Stimulated activated CD8-positive, alpha-beta memory T cell treated with anti-CD3 and anti-CD28 coated beads, Interleukin-2, amount 100 ng/mL, for 48 hours (primary cell): Measurements from ENCODE around the gene THAP11.
"Not testable (repeated sequence)": the region's sequence is repeated elsewhere in the genome, so short reads cannot be mapped to it uniquely, and the experiment has no call there.

Experiments used
- DNase-seq, 2 donors: peaks; one replicate each; pipeline ENCODE4 v3.0.0-alpha.2; 2020; ENCODE audit warnings: low read depth in 2 of 2

The THAP11 gene

GRCh38 chr16:67834242-67834614 is 7.9 kb upstream of the THAP11 start:
- no peak for DNase-seq

GRCh38 chr16:67837190-67837589 is 4.9 kb upstream of the THAP11 start:
- DNase-seq: not testable (repeated sequence)

DNA sequence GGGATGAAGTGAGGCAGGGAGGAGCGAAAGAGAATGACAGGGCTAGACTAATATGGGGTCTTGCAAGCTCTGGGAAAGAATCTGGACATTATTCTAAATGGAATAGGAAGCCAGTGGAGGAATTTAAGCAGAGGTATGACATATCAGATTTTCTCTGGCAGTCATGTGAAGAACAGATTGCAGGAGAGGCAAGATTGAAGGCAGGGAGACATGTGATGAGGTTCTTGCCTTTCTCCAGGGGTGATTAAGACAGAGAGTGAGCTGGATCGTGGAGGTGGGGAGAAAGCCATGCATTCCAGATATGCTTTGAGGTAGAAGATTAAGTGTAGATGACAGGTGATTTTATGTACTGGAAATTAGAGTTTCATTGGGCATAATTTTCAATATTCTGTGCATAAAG is 4.3 kb upstream of the THAP11 start:
- no peak for DNase-seq

GRCh38 chr16:67841198-67841815 is 813 bp upstream of the THAP11 start:
- no peak for DNase-seq

- peak; percentile 36 to 42 for DNase-seq
These were observed 606 bp downstream of the THAP11 start for GRCh38 chr16:67842509-67843342.

GRCh38 chr16:67843343-67843765 is 1.2 kb downstream of the THAP11 start:
- no peak for DNase-seq

DNA sequence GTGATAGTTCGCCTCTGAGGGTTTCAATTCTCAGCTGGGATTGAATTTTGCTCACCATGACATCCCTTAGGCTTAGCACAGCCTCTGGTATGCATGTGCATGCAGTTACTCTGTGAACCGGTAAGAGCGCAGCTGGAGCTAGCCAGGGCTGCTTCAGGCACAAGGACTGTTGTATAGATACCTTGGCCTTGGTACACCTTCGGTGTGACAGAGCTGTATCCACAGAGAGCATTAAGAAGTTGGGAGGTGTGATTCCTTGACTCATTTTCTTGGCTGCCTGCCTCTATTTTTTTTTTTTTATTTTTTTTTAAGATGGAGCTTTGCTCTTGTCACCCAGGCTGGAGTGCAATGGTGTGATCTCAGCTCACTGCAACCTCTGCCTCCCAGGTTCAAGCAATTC is 2.4 kb downstream of the THAP11 start:
- no peak for DNase-seq

GRCh38 chr16:67845291-67846062 is 3.4 kb downstream of the THAP11 start:
- no peak for DNase-seq

- DNase-seq: no peak
These were observed 3.9 kb downstream of the THAP11 start for GRCh38 chr16:67846063-67846319.

DNA sequence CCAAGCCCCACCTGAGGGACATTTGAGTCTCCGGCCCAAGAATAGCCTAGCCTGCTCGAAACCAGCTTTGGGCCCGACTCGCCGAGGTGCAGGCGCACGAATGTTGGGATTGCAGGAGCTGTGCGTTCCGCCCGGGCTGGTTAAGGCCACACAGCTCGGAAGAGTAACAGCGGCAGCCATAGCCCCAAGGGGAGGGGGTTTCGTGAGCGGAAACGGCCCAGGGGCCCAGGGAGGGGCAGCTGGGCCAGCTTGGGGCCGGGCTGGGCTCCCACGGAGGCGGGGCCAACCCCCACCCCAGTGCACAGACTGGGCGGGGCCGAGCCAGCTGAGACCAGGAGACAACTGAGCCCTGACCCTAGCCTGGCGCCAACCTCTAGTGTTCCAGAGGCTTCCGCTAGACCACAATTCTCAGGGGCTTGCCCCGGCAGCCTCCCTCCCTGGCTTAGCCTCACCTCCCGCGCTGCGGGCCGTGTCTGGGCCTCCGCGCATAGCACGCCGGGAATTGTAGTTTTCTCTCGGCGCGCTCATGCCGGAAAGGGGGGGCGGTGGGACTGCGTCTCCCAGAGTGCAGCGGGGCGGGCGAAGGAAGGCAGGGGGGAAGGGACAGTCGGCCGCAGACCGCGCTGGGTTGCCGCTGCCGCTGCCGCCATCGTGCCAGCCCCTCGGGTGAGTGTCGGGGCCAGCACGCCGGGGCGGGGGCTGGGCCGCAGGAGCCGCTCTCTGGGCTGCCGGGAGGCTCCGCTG is 4.4 kb downstream of the THAP11 start, which contains the start of gene NUTF2:
TSS of gene NUTF2 (plus strand) at position 614 of the 744 bp plus-strand sequence. CDS start 18,198 bp downstream, outside the sequence.
- peak; percentile 92 to 94 for DNase-seq

- DNase-seq: no peak
These were observed 5.1 kb downstream of the THAP11 start, which contains the start of gene CENPT for GRCh38 chr16:67847064-67847861. CENPT (minus strand) TSS chr16:67847693; CDS start chr16:67833859, 13,834 bp downstream.

GRCh38 chr16:67848118-67848517 is 6.0 kb downstream of the THAP11 start:
- DNase-seq: no peak

DNA sequence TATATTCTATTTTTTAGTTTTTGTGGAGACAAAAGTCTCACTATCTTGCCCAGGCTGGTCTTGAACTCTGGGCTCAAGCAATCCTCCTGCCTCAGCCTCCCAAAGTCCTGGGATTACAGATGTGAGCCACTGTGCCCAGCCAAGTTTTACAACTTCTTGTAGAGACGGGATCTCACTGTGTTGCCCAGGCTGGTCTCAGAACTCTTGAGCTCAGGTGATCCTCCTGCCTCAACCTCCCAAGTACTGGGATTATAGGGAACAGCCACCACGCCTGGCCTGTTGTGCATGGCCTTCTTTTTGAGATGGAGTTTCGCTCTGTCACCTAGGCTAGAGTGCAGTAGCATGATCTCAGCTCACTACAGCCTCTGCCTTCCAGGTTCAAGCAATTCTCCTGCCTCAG is 11.6 kb downstream of the THAP11 start:
- no peak for DNase-seq

GRCh38 chr16:67855789-67856188 is 13.7 kb downstream of the THAP11 start:
- DNase-seq: no peak

GRCh38 chr16:67856927-67857546 is 14.9 kb downstream of the THAP11 start:
- DNase-seq: no peak

DNA sequence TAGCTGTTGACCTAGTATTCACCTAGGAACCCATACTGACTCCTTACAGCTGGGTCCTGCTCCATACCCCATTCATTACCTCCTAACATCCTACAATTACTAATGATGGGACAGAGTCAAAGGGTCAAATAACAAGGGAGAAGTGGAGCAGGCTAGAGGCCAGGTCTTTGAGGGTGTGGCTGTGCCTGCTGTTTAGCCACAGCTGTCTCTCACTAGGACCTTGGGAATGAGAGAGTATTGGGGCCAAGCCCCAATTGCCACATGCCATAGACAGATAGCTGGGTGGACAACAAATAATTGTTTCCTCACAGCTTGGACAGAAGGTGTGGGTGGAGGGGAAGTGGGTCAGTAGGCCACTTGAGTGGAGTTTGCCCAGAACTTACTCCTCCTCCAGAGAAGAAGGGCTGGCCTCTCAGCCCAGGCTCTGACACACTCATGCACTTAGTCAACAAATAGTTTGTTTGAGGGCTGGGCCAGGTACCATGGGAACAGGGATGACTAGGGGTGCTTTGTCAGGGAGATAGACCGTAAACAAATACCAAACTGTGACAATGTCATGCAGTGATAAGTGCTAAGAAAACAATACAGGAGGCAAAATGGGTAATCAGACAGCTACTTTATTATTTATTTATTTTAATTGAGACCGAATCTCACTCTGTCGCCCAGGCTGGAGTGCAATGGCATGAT is 15.6 kb downstream of the THAP11 start:
- no peak for DNase-seq

DNA sequence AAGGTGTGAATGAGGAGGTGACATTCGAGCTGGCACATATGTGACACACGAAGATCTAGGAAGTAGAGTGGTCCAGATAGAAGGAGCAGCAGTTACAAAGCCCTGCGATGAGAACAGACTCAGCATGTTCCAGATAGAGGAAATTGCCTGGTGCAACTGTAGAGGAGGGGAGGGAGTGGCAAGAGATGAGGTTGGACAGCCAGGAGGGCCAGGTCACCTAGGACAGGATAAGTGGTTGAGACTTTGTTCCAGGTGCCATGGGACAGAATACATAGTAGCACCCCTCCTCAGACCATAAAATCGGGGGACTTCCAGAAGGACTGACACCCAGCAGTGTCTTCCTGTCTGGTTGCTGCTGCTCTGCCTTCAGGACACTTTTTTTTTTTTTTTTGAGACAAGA is 16.4 kb downstream of the THAP11 start:
- no peak for DNase-seq

DNA sequence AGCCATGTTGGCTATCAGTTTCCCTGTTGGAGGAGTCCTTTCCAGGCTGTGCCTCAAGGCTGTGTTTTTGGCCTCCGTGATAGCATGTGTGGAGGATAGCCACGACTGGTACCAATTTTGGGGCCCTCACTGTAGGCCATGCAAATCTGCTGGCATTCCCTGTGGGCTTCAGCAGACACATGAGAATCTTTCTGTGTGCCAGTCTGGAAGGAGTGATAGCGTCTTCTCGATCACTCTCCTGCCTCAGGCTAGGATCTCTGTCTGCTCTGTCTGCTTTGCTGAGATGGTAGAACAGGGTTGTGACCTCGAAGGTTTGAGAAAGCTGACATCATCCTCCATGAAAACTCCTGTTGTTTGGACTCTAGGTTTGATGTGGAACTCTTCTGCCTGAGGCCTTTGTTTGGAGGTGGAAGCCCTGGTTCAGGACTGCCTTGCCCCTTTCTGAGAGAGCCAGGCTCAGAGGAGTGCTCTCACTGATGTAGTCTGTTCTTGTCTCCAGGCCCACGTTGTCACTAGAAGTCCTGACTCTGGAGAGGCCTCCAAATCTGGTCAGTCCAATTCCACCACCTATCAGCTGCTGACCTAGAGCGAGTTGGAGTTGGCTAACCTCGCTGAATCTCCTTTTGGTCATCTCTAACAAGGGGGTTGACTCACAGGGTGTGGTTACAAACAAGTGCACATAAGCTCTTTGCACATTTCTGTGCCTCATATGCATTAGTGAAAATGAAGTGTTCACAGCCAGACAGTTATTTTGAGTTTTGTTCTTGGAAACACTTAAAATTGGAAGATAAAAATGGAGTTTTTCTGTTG is 18.7 kb downstream of the THAP11 start:
- DNase-seq: no peak

DNA sequence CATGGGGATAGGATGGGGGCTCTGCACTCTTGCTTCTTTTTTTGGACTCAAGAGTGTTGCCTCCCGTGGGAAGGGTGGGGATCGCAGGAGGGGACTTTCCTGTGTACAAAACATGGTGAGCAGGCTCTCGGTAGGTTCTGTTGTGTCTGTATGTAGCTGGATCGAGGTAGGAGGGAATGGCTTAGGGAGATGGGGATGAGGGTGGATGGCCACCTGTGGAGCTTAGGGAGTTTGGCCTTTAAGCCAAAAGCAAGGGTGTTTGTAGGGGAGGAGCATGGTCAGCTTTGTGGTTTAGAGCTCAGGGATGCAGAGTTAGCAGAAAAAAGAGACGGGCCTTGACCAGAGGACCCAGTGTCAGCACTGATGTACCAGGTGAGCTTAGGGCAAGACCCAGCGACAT is 19.8 kb downstream of the THAP11 start:
- no peak for DNase-seq
